Erythroblast (primary cell): ENCODE results near the gene CDKAL1.

Experiments
- GATA1 ChIP-seq: IDR thresholded peaks from 2 replicates; pipeline ENCODE4 v1.6.1; 2011; ENCODE audit warnings: low read depth, mild to moderate bottlenecking, control low read depth, low read length, moderate library complexity
- POLR2A ChIP-seq: IDR thresholded peaks from 2 replicates; pipeline ENCODE4 v1.6.1; 2011; ENCODE audit warnings: mild to moderate bottlenecking, low read length

DNA sequence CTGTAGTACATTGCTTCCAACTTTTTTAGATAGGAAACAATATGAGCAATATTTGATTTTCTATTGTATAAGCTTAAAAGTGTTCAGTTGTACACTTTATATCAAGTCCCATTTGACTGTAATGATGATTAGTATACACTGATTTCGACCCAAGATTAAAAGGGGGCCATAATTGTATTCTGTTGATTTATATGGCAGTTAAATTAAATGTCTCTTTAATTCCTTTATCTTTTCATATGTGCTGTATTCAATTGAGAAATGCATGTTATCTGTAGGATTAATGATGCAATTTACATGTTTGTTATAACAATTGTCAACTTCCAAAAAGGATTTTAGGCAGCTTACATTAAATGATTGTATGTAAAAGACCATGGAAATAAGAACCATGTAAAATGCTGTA is 317.5 kb downstream of the CDKAL1 start:
- TF ChIP-seq POLR2A (no peak), GATA1 (no peak)
